ENCODE data around the gene PODN.

Gene PODN

DNA sequence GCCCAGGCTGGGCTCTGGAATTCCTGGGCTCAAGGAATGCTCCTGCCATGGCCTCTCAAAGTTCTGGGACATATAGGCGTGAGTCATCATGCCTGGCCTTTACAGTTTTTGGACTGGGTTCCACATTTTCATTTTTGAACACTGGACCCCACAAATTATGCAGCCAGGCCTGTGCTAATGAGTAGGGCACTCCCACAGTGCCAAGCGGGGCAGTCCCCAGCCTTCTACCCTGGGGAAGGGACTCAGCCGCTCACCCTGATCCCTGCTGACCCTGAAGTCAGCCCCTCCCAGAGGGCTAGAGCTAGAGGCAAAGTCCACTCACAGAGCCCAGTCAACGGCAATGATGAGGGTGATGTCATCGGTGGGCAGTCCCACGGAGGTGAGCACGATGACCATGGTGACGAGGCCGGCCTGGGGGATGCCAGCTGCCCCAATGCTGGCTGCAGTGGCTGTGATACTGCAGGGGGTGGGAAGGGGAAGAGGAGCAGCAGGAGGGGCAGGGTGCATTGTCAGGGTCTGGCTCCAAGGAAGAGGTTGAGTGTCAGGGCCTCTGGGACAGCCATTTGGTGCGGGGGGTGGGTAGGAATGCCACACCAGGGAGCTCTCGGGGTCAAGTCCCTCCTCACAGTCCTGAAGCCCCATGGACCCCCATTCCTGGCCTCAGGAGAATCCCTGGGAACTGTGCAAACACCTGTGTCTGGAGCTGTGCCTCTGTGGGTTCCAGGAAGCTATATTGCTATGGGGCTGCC lies 27.6 kb downstream of the PODN start:
- no peak for DNase-seq

- no peak for DNase-seq
Observed at GRCh38 chr1:53090227-53091147, 28.5 kb downstream of the PODN start.

GRCh38 chr1:53091841-53092645 lies 30.0 kb downstream of the PODN start:
- peak in 9 of 14 donors; percentile 2 to 85 (median 16) for DNase-seq

- DNase-seq: no peak
Observed at GRCh38 chr1:53092659-53093450, 30.8 kb downstream of the PODN start.

DNA sequence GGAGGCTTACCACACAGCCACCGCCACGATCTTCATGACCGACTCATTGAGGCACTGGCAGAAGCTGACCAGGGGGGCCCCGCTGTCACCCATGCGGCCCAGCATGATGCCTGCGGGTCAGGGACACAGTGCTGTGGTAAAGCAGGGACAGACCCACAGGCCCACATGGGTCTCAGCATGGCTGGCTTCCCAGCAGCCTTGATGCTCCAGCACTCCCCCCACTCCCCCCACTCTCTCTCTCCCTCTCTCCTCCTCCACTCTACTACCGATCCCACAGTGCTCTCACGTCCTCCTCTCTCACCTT lies 31.4 kb downstream of the PODN start:
- DNase-seq: no peak

DNA sequence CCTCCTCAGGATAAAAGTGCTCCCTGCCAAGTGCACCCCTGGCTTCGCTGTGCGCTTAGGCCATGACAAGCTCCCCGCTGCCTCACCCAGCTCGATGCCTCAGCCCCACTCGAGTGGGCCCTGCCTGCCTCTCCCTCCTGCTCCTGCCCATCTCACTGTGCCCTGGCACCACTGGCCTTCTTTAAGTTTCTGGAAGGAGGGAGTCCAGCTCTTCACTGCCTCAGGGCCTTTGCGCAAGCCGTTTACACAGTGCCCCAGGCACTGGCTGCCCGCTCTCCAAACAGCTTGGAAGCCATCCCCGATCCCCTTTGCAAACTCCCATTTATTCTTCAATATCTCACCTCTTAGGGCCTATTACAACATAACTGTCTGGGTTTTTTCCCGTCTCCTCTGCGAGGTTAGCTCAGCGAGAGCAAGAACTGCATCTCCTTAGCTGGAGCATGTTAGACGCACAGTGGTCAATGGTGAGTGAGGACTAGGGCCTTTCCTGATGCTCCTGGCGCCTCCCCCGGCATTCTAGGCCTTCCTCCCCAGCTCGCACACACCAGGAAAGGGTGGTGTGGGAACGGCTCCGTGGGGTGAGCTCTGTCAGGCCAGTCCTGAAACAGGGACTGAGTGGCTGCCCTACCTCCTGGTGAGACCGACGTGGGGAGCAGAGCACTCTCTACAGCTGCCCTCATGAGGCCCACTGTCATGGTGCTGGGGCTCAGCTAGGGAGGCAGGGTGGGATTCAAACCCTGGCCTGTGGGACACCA lies 31.9 kb downstream of the PODN start:
- DNase-seq: no peak

DNA sequence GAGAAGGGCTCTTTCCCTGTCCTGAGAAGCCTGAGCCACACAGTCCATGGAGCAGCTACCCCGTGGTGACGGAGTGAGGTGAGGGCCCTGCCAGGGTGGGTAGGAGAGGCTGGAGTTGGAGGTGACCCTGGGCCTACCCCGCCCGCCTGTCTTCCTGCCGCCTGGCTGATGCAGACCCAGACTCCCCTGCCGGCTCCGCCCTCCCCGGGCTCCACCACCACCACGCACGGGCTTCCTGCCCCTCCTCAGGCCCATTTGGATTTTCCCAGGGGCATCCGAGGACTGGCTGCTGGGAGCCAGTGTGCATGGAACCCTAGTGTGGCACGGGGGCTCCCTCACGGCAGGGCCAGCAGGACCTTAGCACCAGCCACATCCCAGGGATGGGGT lies 32.5 kb downstream of the PODN start:
- DNase-seq: no peak

GRCh38 chr1:53104289-53104913 lies 42.4 kb downstream of the PODN start:
- DNase-seq: no peak

- DNase-seq: no peak
Observed at GRCh38 chr1:53107090-53107489, 45.1 kb downstream of the PODN start.

- DNase-seq: no peak
Observed at GRCh38 chr1:53107570-53108322, 45.7 kb downstream of the PODN start.

- no peak for DNase-seq
Observed at GRCh38 chr1:53108646-53109580, 46.9 kb downstream of the PODN start.

DNA sequence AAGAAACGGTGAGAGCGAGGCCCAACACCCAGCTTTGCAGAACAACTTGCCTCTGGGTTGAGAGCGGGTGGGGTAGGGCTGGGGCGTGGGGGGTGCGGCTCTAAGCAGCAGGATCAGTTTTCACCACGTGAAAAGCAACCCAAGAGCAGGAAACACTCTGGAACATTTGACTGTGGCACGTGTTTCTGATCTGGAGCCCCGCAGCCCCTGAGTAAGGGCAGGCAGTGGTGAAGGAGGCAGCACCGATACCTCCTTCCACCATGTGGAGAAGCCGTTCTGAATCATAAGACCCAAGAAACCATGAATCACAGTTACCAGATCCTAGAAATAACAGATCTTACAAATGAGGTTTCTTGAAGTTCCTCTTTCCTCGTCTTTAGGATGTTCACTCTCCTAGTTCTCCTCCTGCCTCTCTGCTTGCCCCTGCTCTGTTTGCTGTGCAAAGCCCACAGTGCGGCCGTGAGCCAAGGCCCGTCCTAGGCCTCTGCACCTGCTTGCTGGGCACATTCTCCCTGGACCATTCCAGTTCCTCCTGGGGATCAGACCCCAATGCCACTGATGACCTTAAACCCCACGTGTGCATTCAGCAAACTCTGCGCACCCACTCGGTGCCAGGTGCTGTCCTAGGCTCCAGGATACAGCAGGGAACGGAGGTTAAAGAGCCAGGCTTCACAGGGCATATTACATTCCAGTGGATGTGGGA lies 48.5 kb downstream of the PODN start:
- no peak for DNase-seq

GRCh38 chr1:53111073-53111556 lies 49.1 kb downstream of the PODN start:
- no peak for DNase-seq

DNA sequence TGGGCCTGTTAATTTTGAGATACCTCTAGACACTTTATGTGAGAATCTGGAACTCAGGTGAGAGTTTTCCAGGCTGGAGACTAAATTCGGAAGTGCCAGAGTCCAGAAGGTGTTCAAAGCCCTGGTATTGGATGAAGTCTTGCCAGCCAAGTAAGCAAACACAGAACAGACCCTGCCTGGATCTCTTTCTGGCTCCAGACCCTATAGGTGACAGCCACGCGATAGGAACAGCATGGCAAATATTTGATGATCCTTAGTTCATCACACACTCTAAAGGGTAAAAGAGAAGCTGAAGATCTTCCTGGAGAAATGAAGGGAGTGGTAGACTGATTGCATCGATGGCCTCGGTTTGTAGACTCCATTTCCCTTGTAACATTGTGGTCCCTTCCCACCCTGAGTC lies 49.7 kb downstream of the PODN start:
- DNase-seq: no peak

GRCh38 chr1:53112271-53112774 lies 50.3 kb downstream of the PODN start:
- DNase-seq: no peak

DNA sequence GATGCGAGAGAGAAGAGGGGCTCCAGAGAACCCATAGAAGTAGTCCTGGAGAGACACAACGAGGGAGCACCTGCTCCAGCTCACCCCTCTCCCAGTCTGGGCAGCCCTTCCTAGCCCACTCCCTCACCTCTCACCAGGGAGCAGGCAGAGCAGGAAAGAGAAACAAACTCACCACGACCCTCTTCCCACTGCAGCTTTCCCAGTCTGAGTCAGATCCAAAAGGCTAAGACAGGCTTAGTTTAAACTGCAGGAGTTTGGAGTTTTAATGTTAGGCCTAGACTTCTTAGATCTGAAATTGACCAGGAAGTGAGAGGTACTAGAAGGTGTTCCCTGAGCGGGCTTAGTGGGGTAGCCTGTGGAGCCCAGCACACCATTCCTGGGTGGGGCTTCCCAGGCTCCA lies 50.8 kb downstream of the PODN start:
- DNase-seq: no peak

DNA sequence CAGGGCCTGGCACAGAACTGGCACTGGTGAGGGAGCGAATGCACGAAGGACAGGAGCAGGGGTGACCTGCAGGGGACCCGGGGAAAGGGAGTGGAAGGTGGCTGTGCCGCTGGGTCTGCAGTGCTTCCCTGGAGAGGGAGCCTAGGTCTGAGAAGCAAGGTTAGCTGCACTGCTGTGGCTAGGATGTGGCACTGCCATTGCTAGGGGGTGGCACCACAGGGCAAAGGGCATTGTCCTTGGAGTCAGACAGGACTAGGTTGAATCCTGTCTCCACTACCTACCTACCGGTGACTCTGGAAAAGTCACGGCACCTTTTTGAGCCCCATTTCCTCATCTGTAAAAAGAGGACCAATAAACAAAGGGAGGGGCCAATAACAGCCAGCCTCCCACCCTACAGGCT lies 52.1 kb downstream of the PODN start:
- DNase-seq: no peak
